Liver (tissue), 3 donors: ENCODE results near the gene EBF4.

Source experiments
- EGR1 ChIP-seq, 2 donors: IDR thresholded peaks; 2 replicates each; pipeline ENCODE4 v1.6.1; 2016 to 2018; ENCODE audit warnings: antibody characterized with exemption in 2 of 2, low read depth in 2 of 2
- GABPA ChIP-seq, 2 donors: IDR thresholded peaks in 1 of 2; conservative IDR thresholded peaks in 1 of 2; 2 replicates each; pipeline ENCODE4 v1.6.1; 2016; ENCODE audit warnings: antibody characterized with exemption in 2 of 2, mild to moderate bottlenecking in 1 of 2, moderate library complexity in 1 of 2
- SP1 ChIP-seq: IDR thresholded peaks from 2 replicates; pipeline ENCODE4 v1.6.1; 2018; ENCODE audit warnings: antibody characterized with exemption, mild to moderate bottlenecking
- TF ChIP-seq, protein P1 (sequence below): fragments of 150-350 bp; IDR thresholded peaks from 2 replicates; pipeline ENCODE4 v1.5.1; 2017; ENCODE audit warnings: improper control_type of control experiment, low read depth, low read length; ENCODE audit not compliant: missing input control
- TF ChIP-seq, protein P2 (sequence below): IDR thresholded peaks from 2 replicates; pipeline ENCODE4 v1.6.1; 2016; ENCODE audit warnings: antibody characterized with exemption
- TF ChIP-seq, protein P3 (sequence below): IDR thresholded peaks from 2 replicates; pipeline ENCODE4 v1.6.1; 2016; ENCODE audit warnings: antibody characterized with exemption, mild to moderate bottlenecking
- donor health status: healthy.
- donor health status: healthy.

DNA sequence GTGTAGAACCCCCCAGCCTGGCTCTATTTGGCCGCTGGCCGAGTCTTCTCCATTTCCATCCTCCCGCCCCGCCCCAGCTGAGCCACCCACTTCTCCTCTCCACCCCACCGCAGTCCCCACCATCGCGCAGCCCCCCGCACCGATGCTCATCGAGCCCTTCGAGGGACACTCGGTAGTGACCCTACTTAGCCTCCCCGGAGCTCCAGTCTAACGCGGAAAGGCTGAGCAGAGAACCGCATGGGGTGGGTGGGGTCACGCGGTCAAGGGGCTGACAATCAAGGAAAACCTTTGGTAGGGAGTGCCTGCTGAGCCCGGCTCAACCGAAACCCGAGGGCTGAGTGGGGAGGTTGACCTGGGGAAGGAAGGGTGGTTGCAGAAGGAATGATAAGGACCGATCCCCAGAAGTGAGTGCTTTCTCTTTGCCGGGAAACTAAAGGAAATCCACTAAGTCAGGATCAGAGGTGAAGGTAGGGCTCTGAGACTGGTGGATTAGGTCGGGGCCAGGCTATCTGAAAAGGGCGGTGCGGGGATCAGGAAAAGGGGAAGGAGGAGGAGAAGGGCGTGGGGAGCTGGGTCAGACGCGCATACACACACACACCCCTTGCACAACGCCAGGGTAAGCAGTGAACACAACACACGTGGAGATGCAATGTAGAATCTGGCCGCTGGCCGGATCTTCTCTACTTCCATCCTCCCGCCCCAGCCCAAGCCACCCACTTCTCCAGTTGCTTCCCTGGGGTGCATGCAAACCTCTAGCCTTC lies 58.1 kb downstream of the EBF4 start:
- TF ChIP-seq, protein P1, sequence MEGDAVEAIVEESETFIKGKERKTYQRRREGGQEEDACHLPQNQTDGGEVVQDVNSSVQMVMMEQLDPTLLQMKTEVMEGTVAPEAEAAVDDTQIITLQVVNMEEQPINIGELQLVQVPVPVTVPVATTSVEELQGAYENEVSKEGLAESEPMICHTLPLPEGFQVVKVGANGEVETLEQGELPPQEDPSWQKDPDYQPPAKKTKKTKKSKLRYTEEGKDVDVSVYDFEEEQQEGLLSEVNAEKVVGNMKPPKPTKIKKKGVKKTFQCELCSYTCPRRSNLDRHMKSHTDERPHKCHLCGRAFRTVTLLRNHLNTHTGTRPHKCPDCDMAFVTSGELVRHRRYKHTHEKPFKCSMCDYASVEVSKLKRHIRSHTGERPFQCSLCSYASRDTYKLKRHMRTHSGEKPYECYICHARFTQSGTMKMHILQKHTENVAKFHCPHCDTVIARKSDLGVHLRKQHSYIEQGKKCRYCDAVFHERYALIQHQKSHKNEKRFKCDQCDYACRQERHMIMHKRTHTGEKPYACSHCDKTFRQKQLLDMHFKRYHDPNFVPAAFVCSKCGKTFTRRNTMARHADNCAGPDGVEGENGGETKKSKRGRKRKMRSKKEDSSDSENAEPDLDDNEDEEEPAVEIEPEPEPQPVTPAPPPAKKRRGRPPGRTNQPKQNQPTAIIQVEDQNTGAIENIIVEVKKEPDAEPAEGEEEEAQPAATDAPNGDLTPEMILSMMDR, result no peak
- TF ChIP-seq, protein P2, sequence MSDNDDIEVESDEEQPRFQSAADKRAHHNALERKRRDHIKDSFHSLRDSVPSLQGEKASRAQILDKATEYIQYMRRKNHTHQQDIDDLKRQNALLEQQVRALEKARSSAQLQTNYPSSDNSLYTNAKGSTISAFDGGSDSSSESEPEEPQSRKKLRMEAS, result no peak
- TF ChIP-seq, protein P3, sequence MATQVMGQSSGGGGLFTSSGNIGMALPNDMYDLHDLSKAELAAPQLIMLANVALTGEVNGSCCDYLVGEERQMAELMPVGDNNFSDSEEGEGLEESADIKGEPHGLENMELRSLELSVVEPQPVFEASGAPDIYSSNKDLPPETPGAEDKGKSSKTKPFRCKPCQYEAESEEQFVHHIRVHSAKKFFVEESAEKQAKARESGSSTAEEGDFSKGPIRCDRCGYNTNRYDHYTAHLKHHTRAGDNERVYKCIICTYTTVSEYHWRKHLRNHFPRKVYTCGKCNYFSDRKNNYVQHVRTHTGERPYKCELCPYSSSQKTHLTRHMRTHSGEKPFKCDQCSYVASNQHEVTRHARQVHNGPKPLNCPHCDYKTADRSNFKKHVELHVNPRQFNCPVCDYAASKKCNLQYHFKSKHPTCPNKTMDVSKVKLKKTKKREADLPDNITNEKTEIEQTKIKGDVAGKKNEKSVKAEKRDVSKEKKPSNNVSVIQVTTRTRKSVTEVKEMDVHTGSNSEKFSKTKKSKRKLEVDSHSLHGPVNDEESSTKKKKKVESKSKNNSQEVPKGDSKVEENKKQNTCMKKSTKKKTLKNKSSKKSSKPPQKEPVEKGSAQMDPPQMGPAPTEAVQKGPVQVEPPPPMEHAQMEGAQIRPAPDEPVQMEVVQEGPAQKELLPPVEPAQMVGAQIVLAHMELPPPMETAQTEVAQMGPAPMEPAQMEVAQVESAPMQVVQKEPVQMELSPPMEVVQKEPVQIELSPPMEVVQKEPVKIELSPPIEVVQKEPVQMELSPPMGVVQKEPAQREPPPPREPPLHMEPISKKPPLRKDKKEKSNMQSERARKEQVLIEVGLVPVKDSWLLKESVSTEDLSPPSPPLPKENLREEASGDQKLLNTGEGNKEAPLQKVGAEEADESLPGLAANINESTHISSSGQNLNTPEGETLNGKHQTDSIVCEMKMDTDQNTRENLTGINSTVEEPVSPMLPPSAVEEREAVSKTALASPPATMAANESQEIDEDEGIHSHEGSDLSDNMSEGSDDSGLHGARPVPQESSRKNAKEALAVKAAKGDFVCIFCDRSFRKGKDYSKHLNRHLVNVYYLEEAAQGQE, result no peak
- TF ChIP-seq EGR1 (IDR thresholded peaks at IDR 0.05; ENCODE audit: low read depth in 2 of 2) (no peak), GABPA (IDR thresholded peaks at IDR 0.05 in 1 of 2, conservative IDR thresholded peaks at IDR 0.05 in 1 of 2) (no peak), SP1 (no peak)
